GM12801 (cell line): ENCODE results near the gene HES7.

ENCODE experiments used
- CTCF ChIP-seq: IDR thresholded peaks from one replicate; pipeline ENCODE4 v1.5.1; 2011; ENCODE audit warnings: control low read depth; ENCODE audit not compliant: insufficient read length; ENCODE audit errors: extremely low read depth

HES7 gene

GRCh38 chr17:8162997-8163977 is 39.4 kb upstream of the HES7 start:
- TF ChIP-seq CTCF: no peak

- TF ChIP-seq CTCF: no peak
These were observed 38.5 kb upstream of the HES7 start, which contains the start of gene VAMP2 for GRCh38 chr17:8162233-8162996. Gene VAMP2, minus strand, starts transcription at chr17:8162948. Its CDS starts 69 bp downstream, at chr17:8162879.

- TF ChIP-seq CTCF: no peak
These were observed 37.7 kb upstream of the HES7 start for GRCh38 chr17:8161289-8162232.

GRCh38 chr17:8160741-8161221 is 36.9 kb upstream of the HES7 start:
- no peak for TF ChIP-seq CTCF

- TF ChIP-seq CTCF: no peak
These were observed 36.3 kb upstream of the HES7 start for GRCh38 chr17:8160224-8160577.

- TF ChIP-seq CTCF: no peak
These were observed 35.7 kb upstream of the HES7 start for GRCh38 chr17:8159459-8160223.
